Stomach smooth muscle (tissue), 2 donors: ENCODE measurements around the gene GLIS1.
"Not testable (repeated sequence)": the region's sequence is repeated elsewhere in the genome, so short reads cannot be mapped to it uniquely, and the experiment has no call there.

Source experiments
- H3K27ac ChIP-seq: one replicate; pipeline ENCODE4 v1.7.0; 2013; ENCODE audit warnings: mild to moderate bottlenecking, low read length, inconsistent platforms
- H3K27me3 ChIP-seq, 2 donors: one replicate each; pipeline ENCODE4 v1.7.0; 2013; ENCODE audit warnings: low read length in 2 of 2; ENCODE audit not compliant: insufficient read depth in 2 of 2, control insufficient read depth in 1 of 2
- H3K36me3 ChIP-seq, 2 donors: one replicate each; pipeline ENCODE4 v1.7.0; 2013; ENCODE audit warnings: low read length in 2 of 2; ENCODE audit not compliant: control insufficient read depth in 2 of 2, insufficient read depth in 2 of 2
- H3K4me1 ChIP-seq: one replicate; pipeline ENCODE4 v1.7.0; 2013; ENCODE audit warnings: low read length; ENCODE audit not compliant: control insufficient read depth, insufficient read depth
- H3K4me3 ChIP-seq, 2 donors: one replicate each; pipeline ENCODE4 v1.7.0; 2013; ENCODE audit warnings: low read length in 2 of 2
- H3K9ac ChIP-seq, 2 donors: one replicate each; pipeline ENCODE4 v1.7.0; 2013; ENCODE audit warnings: low read length in 2 of 2, mild to moderate bottlenecking in 1 of 2
- H3K9me3 ChIP-seq, 2 donors: one replicate each; pipeline ENCODE4 v1.7.0; 2013; ENCODE audit warnings: low read length in 2 of 2; ENCODE audit not compliant: control insufficient read depth in 2 of 2
- donor health status: healthy.
- donor health status: Pancreatic carcinoma.

Gene GLIS1

DNA sequence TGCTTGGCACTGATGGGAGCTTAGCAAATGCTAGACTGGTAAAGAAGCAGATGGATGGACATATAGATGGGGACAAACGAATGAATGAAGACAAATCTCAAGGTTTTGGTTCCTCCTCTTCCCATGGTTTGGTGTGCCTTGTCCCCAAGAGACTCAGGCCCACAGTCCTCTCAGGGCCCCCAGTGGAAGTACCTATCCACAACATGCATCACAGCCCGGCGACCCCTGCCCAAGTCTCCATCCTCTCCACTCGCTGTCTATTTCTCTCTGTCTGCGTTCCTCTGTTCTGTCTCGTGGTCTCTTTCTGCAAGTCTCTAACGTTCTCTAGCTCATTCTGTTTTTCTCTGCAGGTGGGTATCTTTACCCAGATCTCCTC lies 85.8 kb downstream of the GLIS1 start:
- no peak overlapping the region for H3K4me3 ChIP-seq
- H3K9me3 ChIP-seq = no peaks in the 10 kb centered on the region
- H3K9ac ChIP-seq = no peak overlapping the region
- H3K27me3 ChIP-seq = peaks cover 2 to 16% of the 10 kb centered on the region in 2 donors
- H3K36me3 ChIP-seq = no peaks in the 10 kb centered on the region
- H3K4me1 ChIP-seq = no peaks in the 10 kb centered on the region
- H3K27ac ChIP-seq = no peak overlapping the region

GRCh38 chr1:53652441-53653199 lies 86.3 kb downstream of the GLIS1 start:
- Histone ChIP-seq H3K4me1 (no peaks in the 10 kb centered on the region), H3K9me3 (no peaks in the 10 kb centered on the region), H3K9ac (no peak overlapping the region), H3K4me3 (no peak overlapping the region), H3K36me3 (no peaks in the 10 kb centered on the region), H3K27me3 (peaks cover 2 to 14% of the 10 kb centered on the region in 2 donors), H3K27ac (no peak overlapping the region)

DNA sequence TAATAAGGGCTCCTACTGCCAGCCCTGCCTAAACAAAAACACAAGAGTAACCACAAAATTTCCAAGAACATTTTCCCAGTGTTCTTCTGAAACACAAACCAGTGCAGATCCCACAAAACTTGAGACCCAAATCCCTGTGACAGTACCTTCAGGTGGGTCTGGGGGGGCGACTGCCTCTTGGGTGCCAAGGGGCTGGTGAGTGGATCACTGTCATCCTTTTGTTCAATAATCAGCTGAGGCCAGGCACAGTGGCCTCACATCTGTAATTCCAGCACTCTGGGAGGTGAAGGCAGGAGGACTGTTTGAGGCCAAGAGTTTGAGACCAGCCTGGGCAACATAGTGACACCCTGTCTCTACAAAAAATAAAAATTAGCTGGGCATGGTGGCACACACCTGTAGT lies 87.6 kb downstream of the GLIS1 start:
- Histone ChIP-seq H3K9ac (no peak overlapping the region), H3K27ac (no peak overlapping the region), H3K27me3 (peaks cover 0 to 12% of the 10 kb centered on the region in 2 donors), H3K36me3 (no peaks in the 10 kb centered on the region), H3K4me3 (no peak overlapping the region), H3K4me1 (no peaks in the 10 kb centered on the region), H3K9me3 (no peaks in the 10 kb centered on the region)

- H3K36me3 ChIP-seq = no peaks in the 10 kb centered on the region
- no peak overlapping the region for H3K27ac ChIP-seq
- no peaks in the 10 kb centered on the region for H3K4me1 ChIP-seq
- no peak overlapping the region for H3K4me3 ChIP-seq
- H3K9ac ChIP-seq = no peak overlapping the region
- H3K27me3 ChIP-seq = peaks cover 0 to 10% of the 10 kb centered on the region in 2 donors
- H3K9me3 ChIP-seq = no peaks in the 10 kb centered on the region
Measured at GRCh38 chr1:53648516-53648915, 90.4 kb downstream of the GLIS1 start.

DNA sequence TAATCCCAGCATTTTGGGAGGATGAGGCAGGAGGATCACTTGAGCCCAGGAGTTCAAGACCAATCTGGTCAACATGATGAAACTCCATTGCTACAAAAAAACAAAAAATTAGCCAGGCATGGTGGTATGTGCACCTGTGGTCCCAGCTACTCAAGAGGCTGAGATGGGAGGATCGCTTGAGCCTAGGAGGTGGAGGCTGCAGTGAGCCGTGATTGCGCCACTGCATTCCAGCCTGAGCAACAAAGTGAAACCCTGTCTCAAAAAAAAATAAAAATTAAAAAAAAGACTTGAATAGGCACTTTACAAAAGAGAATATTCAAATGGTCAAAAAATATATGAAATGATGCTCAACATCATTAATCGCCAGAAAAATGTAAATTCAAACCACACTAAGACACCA lies 91.0 kb downstream of the GLIS1 start:
- H3K36me3 ChIP-seq, H3K27ac ChIP-seq, H3K9me3 ChIP-seq, H3K9ac ChIP-seq, H3K4me1 ChIP-seq, H3K4me3 ChIP-seq, H3K27me3 ChIP-seq: not testable (repeated sequence)

- Histone ChIP-seq H3K4me3 (no peak overlapping the region), H3K36me3 (no peaks in the 10 kb centered on the region), H3K27ac (no peak overlapping the region), H3K27me3 (peaks cover 0 to 7% of the 10 kb centered on the region in 2 donors), H3K4me1 (no peaks in the 10 kb centered on the region), H3K9ac (no peak overlapping the region), H3K9me3 (no peaks in the 10 kb centered on the region)
Measured at GRCh38 chr1:53646732-53647131, 92.2 kb downstream of the GLIS1 start.

- no peak overlapping the region for H3K9ac ChIP-seq
- no peaks in the 10 kb centered on the region for H3K36me3 ChIP-seq
- H3K27me3 ChIP-seq = peaks cover 0 to 7% of the 10 kb centered on the region in 2 donors
- no peaks in the 10 kb centered on the region for H3K4me1 ChIP-seq
- H3K4me3 ChIP-seq = no peak overlapping the region
- no peaks in the 10 kb centered on the region for H3K9me3 ChIP-seq
- H3K27ac ChIP-seq = no peak overlapping the region
Measured at GRCh38 chr1:53645690-53646078, 93.3 kb downstream of the GLIS1 start.

- H3K9me3 ChIP-seq = no peaks in the 10 kb centered on the region
- peaks cover 0 to 7% of the 10 kb centered on the region in 2 donors for H3K27me3 ChIP-seq
- no peak overlapping the region for H3K9ac ChIP-seq
- no peaks in the 10 kb centered on the region for H3K4me1 ChIP-seq
- H3K36me3 ChIP-seq = no peaks in the 10 kb centered on the region
- H3K27ac ChIP-seq = no peak overlapping the region
- H3K4me3 ChIP-seq = no peak overlapping the region
Measured at GRCh38 chr1:53644909-53645689, 93.9 kb downstream of the GLIS1 start.

GRCh38 chr1:53644496-53644895 lies 94.5 kb downstream of the GLIS1 start:
- Histone ChIP-seq H3K4me3 (no peak overlapping the region), H3K27me3 (peaks cover 0 to 9% of the 10 kb centered on the region in 2 donors), H3K9me3 (no peaks in the 10 kb centered on the region), H3K36me3 (no peaks in the 10 kb centered on the region), H3K4me1 (no peaks in the 10 kb centered on the region), H3K27ac (no peak overlapping the region), H3K9ac (no peak overlapping the region)

- Histone ChIP-seq H3K27me3 (peaks cover 0 to 9% of the 10 kb centered on the region in 2 donors), H3K9ac (no peak overlapping the region), H3K4me1 (no peaks in the 10 kb centered on the region), H3K4me3 (no peak overlapping the region), H3K36me3 (no peaks in the 10 kb centered on the region), H3K9me3 (no peaks in the 10 kb centered on the region), H3K27ac (no peak overlapping the region)
Measured at GRCh38 chr1:53643881-53644390, 95.0 kb downstream of the GLIS1 start.
